Activated T-helper 2 cell treated with anti-CD3 and anti-CD28 coated beads, Interferon-gamma antibody, Interleukin-2, Interleukin-4, amounts not matched to agents 10 μg/mL and 5 μg/mL and 100 μg/mL, durations not matched to agents 14 hours and 24 hours and 36 hours (primary cell): ENCODE data around the gene GABRD. TPM values are rescaled to one million over a fixed set of nuclear protein-coding genes. Genes with fewer than 3 reads are reported as not detected.

Experiments used
- DNase-seq: peaks from one replicate; pipeline ENCODE4 v3.0.0; 2021; ENCODE audit warnings: low spot score
- H3K27ac Mint-ChIP-seq: one replicate; pipeline ENCODE4 v1.8.0; 2021; ENCODE audit warnings: mixed read lengths
- H3K27me3 Mint-ChIP-seq: one replicate; pipeline ENCODE4 v1.8.0; 2021; ENCODE audit warnings: low read depth, mixed read lengths
- H3K36me3 Mint-ChIP-seq: one replicate; pipeline ENCODE4 v1.8.0; 2021; ENCODE audit warnings: low read depth, mixed read lengths
- H3K4me1 Mint-ChIP-seq: one replicate; pipeline ENCODE4 v1.8.0; 2021; ENCODE audit warnings: low read depth, mixed read lengths
- H3K4me3 Mint-ChIP-seq: one replicate; pipeline ENCODE4 v1.8.0; 2021; ENCODE audit warnings: low read depth, mild to moderate bottlenecking, moderate library complexity, mixed read lengths
- H3K9me3 Mint-ChIP-seq: one replicate; pipeline ENCODE4 v1.8.0; 2021; ENCODE audit warnings: mixed read lengths
- intact Hi-C: fragments of 100-400 bp; cut with micrococcal nuclease; formaldehyde crosslinking; loops from one replicate; pipeline ENCODE4 v1.15.1; 2023
- total RNA-seq: library from RNA; stranded (reverse); gene quantifications from 2 replicates; pipeline ENCODE4 v1.2.3, GENCODE V29; 2022

GABRD gene
- total RNA-seq, 1 donor from 2014 or later, result not detected

DNA sequence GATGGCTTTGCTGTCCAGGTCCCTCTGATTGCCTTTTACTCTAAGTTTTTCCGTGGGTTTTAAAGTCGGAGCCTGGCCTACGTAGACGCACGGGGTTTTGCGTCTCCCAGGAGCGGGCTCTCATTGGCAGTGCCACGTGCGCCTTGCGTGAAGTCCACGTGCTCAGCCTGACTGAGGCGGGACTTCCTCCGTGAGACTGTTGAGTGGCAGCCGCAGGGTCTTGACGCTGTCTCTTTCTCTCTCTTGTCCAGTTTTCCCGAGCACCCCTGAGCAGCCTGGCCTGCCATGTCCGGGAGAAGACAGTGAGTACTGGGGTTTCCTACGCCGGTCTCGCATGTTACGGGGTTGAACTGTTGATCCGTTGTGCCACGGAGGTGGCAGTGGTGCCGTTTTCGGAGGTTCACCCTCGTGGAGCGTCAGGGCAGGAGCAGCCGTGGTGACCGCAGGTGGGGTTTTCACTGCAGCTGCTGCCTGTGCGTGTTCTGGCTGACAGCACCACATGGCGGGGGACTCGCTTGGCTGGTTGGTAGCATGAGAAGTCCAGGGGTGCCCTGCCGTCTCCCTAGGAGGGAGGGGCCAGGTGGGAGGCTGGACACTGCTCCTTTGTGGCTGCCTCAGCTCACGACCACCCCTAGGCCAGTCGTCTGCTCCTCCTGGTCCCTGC, 40.3 kb downstream of the GABRD start:
- no peak overlapping the region for H3K4me3 Mint-ChIP-seq
- no peaks in the 10 kb centered on the region for H3K36me3 Mint-ChIP-seq
- H3K9me3 Mint-ChIP-seq, result no peaks in the 10 kb centered on the region
- no peak overlapping the region for H3K27ac Mint-ChIP-seq
- intact Hi-C loops, result no loop called here
- no peak for DNase-seq
- no peaks in the 10 kb centered on the region for H3K4me1 Mint-ChIP-seq
- no peaks in the 10 kb centered on the region for H3K27me3 Mint-ChIP-seq

DNA sequence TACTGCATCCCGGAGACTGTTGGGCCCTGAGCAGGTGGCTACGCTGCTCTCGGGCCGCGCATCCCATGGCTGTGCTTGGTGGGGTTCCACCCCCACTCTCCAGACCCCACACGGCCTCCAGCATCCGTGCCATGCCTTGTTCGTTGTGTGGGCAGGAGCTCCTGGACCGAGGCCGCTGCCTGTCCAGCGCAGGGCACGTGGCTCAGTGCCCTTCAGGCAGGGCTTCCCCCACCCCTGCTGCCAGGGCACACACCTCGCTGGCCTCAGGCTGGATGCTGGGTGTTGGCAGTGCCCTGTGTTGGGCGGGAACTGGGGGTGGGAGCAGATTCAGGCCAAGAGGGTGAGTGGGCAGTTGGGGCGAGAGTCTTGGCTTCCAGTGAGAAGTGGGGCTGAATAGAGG, 40.9 kb downstream of the GABRD start:
- no peak for DNase-seq
- Mint-ChIP-seq H3K36me3 (no peaks in the 10 kb centered on the region), H3K27me3 (no peaks in the 10 kb centered on the region), H3K4me1 (no peaks in the 10 kb centered on the region), H3K9me3 (no peaks in the 10 kb centered on the region), H3K4me3 (no peak overlapping the region), H3K27ac (no peak overlapping the region)
- intact Hi-C loops, result no loop called here

DNA sequence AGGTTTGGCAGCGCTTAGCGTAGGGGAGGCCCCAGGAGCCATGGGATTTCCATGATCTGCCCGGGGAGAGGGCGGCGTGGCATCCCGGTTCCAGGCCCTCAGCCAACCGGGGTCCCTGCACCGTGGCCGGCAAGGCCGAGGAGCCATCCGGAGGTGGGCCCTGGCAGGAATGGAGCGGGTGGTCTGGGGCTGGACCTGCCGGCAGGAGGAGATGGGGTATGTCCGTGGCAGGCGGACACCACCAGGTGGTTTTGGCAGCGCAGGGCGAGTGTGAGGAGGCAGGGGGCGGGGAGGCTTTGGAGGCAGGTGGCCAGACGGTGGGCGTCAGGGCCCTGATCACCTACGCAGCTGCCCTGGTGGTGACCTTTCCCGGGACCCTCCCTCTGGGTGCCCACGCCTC, 41.4 kb downstream of the GABRD start:
- Mint-ChIP-seq H3K27me3 (no peaks in the 10 kb centered on the region), H3K4me1 (no peaks in the 10 kb centered on the region), H3K27ac (no peak overlapping the region), H3K4me3 (no peak overlapping the region), H3K9me3 (no peaks in the 10 kb centered on the region), H3K36me3 (no peaks in the 10 kb centered on the region)
- DNase-seq, result no peak
- intact Hi-C loops, result no loop called here

DNA sequence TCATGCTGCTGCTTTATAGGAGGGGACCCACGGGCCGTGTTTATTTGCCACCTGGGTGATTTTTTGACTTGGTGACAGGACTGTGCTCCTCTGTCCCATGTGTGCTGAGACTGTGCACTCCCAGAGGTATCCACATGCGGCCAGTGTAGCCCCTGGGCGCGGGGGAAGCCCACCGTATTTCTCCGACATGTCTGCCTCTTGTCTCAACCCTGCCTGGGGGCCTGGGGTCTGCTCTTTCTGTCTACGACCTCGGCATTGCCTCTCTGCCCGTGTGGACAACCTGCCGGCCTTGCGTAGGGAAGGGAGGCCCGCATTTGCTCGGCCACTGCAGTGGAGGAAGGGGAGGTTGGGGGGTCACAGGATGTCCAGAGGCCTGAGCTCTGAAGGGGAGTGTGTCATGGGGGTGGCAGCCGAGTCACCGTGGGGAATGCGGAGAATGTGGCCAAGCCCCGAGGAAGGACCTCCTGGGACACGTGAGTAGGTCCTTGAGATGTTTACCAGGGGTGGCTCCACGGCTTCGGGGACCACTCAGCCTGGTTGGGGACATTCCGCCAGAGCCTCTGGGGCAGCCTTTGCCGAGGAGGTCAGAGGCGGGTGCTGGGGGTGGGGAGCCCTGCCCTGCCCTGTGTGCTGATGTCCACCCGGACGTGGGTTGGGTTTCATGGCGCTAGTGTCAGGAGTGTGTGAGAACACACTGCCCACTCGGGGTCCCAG, 42.1 kb downstream of the GABRD start:
- Mint-ChIP-seq H3K27me3 (no peaks in the 10 kb centered on the region), H3K4me1 (no peaks in the 10 kb centered on the region), H3K4me3 (no peak overlapping the region), H3K27ac (no peak overlapping the region), H3K9me3 (no peaks in the 10 kb centered on the region), H3K36me3 (no peaks in the 10 kb centered on the region)
- intact Hi-C loops, result no loop called here
- no peak for DNase-seq

DNA sequence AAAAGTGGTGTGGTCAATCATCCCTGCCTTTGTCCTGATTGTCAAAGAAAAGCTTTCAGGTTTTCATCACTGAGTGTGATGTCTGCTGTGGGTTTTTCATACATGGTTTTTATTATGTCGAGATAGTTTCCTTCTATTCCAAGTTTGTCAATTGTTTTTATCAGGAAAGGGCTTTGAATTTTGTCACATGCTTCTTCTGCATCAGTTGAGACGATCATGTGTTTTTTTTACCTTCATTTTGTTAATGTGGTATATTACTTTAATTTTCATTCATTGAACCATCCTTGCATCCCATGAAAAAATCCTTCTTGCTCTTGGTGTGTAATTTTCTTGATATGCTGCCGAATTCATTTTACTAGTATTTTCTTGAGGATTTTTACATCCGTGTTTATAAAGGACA, 46.6 kb downstream of the GABRD start:
- H3K4me3 Mint-ChIP-seq, result no peak overlapping the region

DNA sequence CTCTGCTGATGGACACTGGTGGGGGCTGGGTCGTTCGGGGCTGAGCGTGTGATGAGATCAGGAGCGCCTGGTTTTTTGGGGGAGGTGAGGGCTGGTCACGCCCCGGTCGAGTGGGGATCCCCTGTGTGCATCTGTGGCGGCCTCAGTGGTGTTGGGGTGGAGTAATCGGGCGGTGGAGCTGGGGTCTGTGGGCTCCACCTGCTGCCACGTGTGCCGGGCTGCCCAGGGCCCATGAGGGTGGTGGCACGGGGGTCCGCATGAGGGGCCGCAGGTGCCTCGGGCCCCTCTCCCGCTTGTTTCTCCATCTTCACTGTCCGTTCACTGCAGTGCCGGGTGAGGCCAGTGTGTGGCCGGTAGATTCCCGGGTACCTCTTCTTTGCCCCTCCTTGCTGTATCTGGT, 48.2 kb downstream of the GABRD start:
- no peak for DNase-seq
- H3K27ac Mint-ChIP-seq, result no peak overlapping the region
- H3K36me3 Mint-ChIP-seq, result no peaks in the 10 kb centered on the region
- H3K4me3 Mint-ChIP-seq, result no peak overlapping the region
- H3K27me3 Mint-ChIP-seq, result no peaks in the 10 kb centered on the region
- intact Hi-C loops, result no loop called here
- H3K9me3 Mint-ChIP-seq, result no peaks in the 10 kb centered on the region
- no peaks in the 10 kb centered on the region for H3K4me1 Mint-ChIP-seq

More for the DNA sequence above, 46.6 kb downstream of the GABRD start:
- Mint-ChIP-seq H3K9me3 (no peaks in the 10 kb centered on the region), H3K27ac (no peak overlapping the region), H3K36me3 (no peaks in the 10 kb centered on the region), H3K27me3 (no peaks in the 10 kb centered on the region), H3K4me1 (no peaks in the 10 kb centered on the region)
- intact Hi-C loops, result no loop called here
- no peak for DNase-seq

DNA sequence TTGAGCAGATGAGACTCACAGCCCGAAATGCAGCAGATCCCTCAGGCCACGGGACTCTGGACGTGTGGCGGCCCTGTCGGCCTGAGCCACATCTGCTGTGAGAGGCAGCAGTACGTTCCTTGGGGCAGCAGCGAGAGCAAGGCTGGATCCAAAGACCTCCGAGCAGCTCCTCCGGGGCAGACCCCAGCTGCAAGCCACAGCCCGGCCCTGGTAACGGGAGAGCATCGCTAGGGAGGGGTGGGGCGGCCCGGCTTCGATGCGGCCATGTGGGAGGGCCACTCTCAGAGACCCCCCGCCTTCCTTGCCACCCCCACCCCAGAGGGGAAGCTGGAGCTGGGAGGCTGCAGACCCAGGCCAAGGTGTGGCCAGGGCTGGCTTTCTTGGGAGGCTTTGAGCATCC, 48.8 kb downstream of the GABRD start:
- Mint-ChIP-seq H3K27me3 (no peaks in the 10 kb centered on the region), H3K36me3 (no peaks in the 10 kb centered on the region)
- intact Hi-C loops, result no loop called here

DNA sequence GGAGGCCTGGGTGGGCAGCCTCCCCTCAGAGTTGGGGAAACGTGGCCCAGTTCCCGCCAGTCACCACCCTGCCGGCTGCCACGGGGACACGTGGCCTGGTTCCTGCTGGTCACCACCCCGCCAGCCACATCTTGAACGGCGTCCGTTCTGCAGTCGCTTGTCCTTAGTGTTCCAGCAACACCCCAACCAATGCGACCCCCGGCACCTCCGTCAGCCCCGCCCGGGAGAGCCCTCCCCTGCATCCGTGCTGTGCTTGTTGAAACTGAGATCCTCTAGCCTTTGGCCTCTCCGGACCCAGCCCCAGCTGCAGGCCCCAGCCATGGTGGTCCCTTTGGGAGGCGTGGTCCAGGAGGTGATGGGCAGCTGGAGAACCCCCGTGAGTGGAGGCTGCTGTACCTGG, 49.8 kb downstream of the GABRD start:
- intact Hi-C loops, result no loop called here
- no peak overlapping the region for H3K4me3 Mint-ChIP-seq
- no peaks in the 10 kb centered on the region for H3K27me3 Mint-ChIP-seq
- no peaks in the 10 kb centered on the region for H3K36me3 Mint-ChIP-seq
- no peaks in the 10 kb centered on the region for H3K9me3 Mint-ChIP-seq
- H3K4me1 Mint-ChIP-seq, result no peaks in the 10 kb centered on the region
- no peak for DNase-seq
- no peak overlapping the region for H3K27ac Mint-ChIP-seq

More for the DNA sequence above, 48.8 kb downstream of the GABRD start:
- Mint-ChIP-seq H3K9me3 (no peaks in the 10 kb centered on the region), H3K4me3 (no peak overlapping the region), H3K27ac (no peak overlapping the region), H3K4me1 (no peaks in the 10 kb centered on the region)
- DNase-seq, result no peak

DNA sequence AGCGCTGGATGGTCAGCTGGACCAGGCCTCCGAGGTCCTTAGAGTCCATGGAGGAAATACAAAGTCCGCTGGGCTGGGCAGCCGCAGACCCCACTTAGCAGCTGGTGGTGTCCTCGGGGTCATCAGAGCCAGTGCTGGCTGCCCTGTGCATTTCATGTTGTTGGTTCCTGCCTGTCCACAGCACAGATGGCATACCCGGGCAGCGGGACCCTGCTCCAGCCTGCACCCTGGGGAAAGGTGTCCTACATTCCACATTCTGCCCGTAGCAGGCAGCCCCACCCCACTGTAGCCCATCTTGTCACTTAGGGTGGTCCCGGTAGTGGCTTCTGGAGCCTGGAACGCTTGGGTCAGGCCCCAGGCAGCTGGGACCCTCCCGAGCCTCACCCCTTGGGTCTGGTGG, 50.9 kb downstream of the GABRD start:
- Mint-ChIP-seq H3K27ac (no peak overlapping the region), H3K36me3 (no peaks in the 10 kb centered on the region), H3K4me3 (no peak overlapping the region), H3K9me3 (no peaks in the 10 kb centered on the region), H3K27me3 (no peaks in the 10 kb centered on the region), H3K4me1 (no peaks in the 10 kb centered on the region)
- DNase-seq, result no peak
- intact Hi-C loops, result no loop called here

DNA sequence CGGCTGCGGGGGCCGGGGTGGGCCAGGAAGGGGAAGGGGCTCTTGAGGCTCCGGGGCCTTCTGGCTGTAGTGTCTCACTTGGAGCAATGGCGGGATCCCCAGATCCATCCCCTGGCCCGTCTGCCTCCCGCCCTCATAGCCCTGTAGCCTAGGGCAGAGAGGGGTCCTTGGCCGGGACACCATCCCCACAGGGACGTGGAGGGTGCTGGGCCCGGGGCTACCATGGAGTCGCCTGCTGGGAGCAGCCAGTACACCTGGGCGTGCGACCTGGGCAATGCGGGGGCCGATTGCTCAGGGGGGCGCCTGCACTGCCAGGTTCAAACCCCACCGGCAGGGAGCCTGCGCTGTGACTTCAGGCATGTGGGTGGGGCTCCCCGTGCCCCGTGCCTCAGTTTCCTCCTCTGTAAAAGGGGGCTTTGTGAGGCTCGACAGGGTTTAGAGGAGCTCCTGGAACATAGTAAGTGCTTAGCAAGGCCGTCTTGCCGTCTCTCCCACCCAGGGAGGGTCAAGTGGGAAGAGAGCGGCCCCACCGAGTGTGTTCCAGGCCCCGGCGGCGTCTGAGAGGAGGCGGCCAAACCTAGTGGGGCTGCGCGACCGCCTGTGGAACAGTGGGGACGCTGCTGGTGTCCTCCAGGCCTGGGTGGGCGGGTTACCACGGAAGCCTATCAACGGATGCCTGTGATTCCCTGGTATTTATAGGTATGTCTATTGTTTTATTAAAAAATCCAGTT, 51.8 kb downstream of the GABRD start:
- H3K27ac Mint-ChIP-seq, result no peak overlapping the region
- no peaks in the 10 kb centered on the region for H3K9me3 Mint-ChIP-seq
- no peaks in the 10 kb centered on the region for H3K27me3 Mint-ChIP-seq
- no peaks in the 10 kb centered on the region for H3K4me1 Mint-ChIP-seq
- no peaks in the 10 kb centered on the region for H3K36me3 Mint-ChIP-seq
- H3K4me3 Mint-ChIP-seq, result no peak overlapping the region
- no peak for DNase-seq
- intact Hi-C loops, result no loop called here

DNA sequence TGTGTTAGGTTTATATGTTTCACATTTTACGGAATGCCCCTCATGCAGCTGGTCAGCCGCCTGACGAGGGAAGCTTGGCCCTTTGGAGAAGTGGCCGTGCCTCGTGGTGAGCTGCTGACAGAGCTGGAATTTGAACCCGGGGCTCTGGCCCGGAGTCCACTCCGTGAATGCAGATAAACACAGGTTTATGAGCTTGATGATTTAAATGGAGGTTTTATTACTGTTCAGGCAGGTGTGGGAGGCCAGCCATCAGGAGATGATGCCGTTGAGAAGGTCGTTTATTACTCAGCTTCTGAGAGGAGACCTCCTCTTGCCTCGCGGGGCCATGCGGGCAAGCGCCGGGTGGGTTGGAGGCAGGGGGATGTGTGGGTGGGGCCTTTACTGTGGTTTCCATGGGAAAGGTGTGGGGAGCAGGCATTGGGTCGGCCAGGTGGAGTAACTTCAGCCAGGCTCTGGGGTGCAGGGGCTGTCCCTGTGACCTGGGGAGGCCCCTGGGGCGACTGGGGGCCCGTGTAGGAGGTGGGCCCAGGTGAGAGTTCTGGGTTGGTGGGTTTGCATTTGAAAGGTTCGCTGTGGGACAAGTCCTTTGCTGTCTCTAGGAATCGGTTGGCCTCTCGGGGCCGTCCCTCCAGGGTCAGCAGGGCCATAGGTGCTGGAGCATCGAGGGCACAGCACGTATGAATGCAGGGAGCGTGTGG, 53.1 kb downstream of the GABRD start:
- Mint-ChIP-seq H3K27ac (no peak overlapping the region), H3K4me1 (no peaks in the 10 kb centered on the region), H3K4me3 (no peak overlapping the region), H3K36me3 (no peaks in the 10 kb centered on the region), H3K27me3 (no peaks in the 10 kb centered on the region), H3K9me3 (peaks cover 2% of the 10 kb centered on the region)
- intact Hi-C loops, result no loop called here
- no peak for DNase-seq

DNA sequence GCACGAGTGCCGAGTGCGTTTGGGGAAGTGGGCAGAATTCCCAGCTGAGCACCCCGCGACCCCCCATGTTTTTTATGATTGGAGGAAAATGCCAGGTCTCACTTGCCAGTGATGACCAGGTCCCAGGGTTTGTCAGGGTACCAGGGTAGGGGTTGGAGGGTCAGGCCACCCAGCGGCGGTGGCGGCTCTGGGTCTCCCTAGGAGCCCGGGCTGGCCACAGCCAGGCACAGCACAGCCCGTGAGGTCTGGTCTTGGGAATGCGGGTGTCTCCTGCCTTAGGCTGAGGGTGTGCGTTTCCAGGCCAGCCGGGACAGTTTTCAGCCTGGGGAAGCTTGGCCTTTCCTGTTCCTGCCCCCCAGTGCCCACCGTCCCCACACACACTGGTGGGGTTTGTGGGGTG, 53.7 kb downstream of the GABRD start:
- Mint-ChIP-seq H3K9me3 (peaks cover 9% of the 10 kb centered on the region), H3K4me3 (no peak overlapping the region), H3K4me1 (no peaks in the 10 kb centered on the region), H3K36me3 (no peaks in the 10 kb centered on the region), H3K27me3 (no peaks in the 10 kb centered on the region), H3K27ac (no peak overlapping the region)
- DNase-seq, result no peak
- intact Hi-C loops, result no loop called here
